Hepatocyte (in vitro differentiated cells): ENCODE measurements around the gene MAP4K5. TPM values are rescaled to one million over a fixed set of nuclear protein-coding genes. Genes with fewer than 3 reads are reported as not detected.

Experiments used
- DNase-seq: peaks from one replicate; pipeline ENCODE4 v3.0.0-alpha.2; 2016; ENCODE audit warnings: low spot score
- H2AFZ ChIP-seq: fragments of 200-600 bp; sonication (generic); 2 replicates; pipeline ENCODE4 v1.6.0; 2016; ENCODE audit warnings: antibody characterized with exemption, mild to moderate bottlenecking
- H3K27ac ChIP-seq: fragments of 200-600 bp; sonication (generic); 2 replicates; pipeline ENCODE4 v1.5.1; 2016; ENCODE audit warnings: mild to moderate bottlenecking
- H3K27me3 ChIP-seq: fragments of 200-600 bp; sonication (generic); 2 replicates; pipeline ENCODE4 v1.6.1; 2016
- H3K36me3 ChIP-seq: fragments of 200-600 bp; sonication (generic); replicated peaks from 2 replicates; pipeline ENCODE4 v1.5.1; 2016; ENCODE audit warnings: low read depth; ENCODE audit not compliant: insufficient read depth
- H3K4me1 ChIP-seq: fragments of 200-600 bp; sonication (generic); 2 replicates; pipeline ENCODE4 v1.5.1; 2016; ENCODE audit warnings: mild to moderate bottlenecking, moderate library complexity; ENCODE audit not compliant: insufficient read depth
- H3K4me2 ChIP-seq: fragments of 200-600 bp; sonication (generic); 2 replicates; pipeline ENCODE4 v1.6.0; 2016
- H3K4me3 ChIP-seq: fragments of 200-600 bp; sonication (generic); 2 replicates; pipeline ENCODE4 v1.5.1; 2016; ENCODE audit warnings: mild to moderate bottlenecking
- H3K79me2 ChIP-seq: fragments of 200-600 bp; sonication (generic); 2 replicates; pipeline ENCODE4 v1.6.0; 2017; ENCODE audit warnings: mild to moderate bottlenecking
- H3K9me2 ChIP-seq: fragments of 200-600 bp; sonication (generic); replicated peaks from 2 replicates; pipeline ENCODE4 v1.6.0; 2017; ENCODE audit warnings: mild to moderate bottlenecking; ENCODE audit not compliant: insufficient read depth
- H3K9me3 ChIP-seq: fragments of 200-600 bp; sonication (generic); 2 replicates; pipeline ENCODE4 v1.5.1; 2016; ENCODE audit warnings: low read depth, mild to moderate bottlenecking
- H4K20me1 ChIP-seq: fragments of 200-600 bp; sonication (generic); 2 replicates; pipeline ENCODE4 v1.6.0; 2016; ENCODE audit warnings: mild to moderate bottlenecking; ENCODE audit not compliant: insufficient read depth, poor library complexity, severe bottlenecking
- CTCF ChIP-seq: fragments of 200-600 bp; sonication (generic); IDR thresholded peaks from 2 replicates; pipeline ENCODE4 v1.5.1; 2016; ENCODE audit warnings: antibody characterized with exemption, mild to moderate bottlenecking; ENCODE audit not compliant: poor library complexity
- EZH2 ChIP-seq: fragments of 200-600 bp; sonication (generic); IDR thresholded peaks from 2 replicates; pipeline ENCODE4 v1.6.1; 2016; ENCODE audit warnings: antibody characterized with exemption, mild to moderate bottlenecking, borderline replicate concordance
- EZH2phosphoT487 ChIP-seq: fragments of 200-600 bp; sonication (generic); IDR thresholded peaks from one replicate; pipeline ENCODE4 v1.6.1; 2018; ENCODE audit warnings: antibody characterized with exemption, mild to moderate bottlenecking, low read depth, moderate library complexity; ENCODE audit not compliant: unreplicated experiment, severe bottlenecking
- WGBS: methylation state at CpG from one replicate; pipeline ENCODE4 v1.1.6; 2016; ENCODE audit warnings: low lambda C conversion rate; ENCODE audit errors: missing lambda C conversion rate; 5-methylcytosine and 5-hydroxymethylcytosine counted together
- polyA plus RNA-seq: library from polyadenylated mRNA; unstranded; fragments of >200 nt; fragmentation: Nextera tagmentation; extraction: Ambion mirVana; gene quantifications from 2 replicates; pipeline ENCODE4 v1.2.1, GENCODE V29; 2016
- total RNA-seq: library from RNA; depleted of rRNA; stranded (reverse); fragments of >200 nt; gene quantifications from 2 replicates; pipeline ENCODE4 v1.2.3, GENCODE V29; 2014

The MAP4K5 gene
- total RNA-seq (92.4 and 98.6 TPM in 2 replicates), polyA plus RNA-seq (41.0 and 49.7 TPM in 2 replicates)

GRCh38 chr14:50532502-50533240, at the start of gene MAP4K5:
MAP4K5 (minus strand) TSS chr14:50532569; CDS start chr14:50532049, 520 bp downstream.
- no peaks in the 10 kb centered on the region for H3K9me2 ChIP-seq
- H3K79me2 ChIP-seq = peaks cover 46% of the 10 kb centered on the region
- peaks cover 17% of the 10 kb centered on the region for H3K4me1 ChIP-seq
- peak within 1 kb of the TSS; percentile 94 for H3K4me2 ChIP-seq
- H2AFZ ChIP-seq = peak within 1 kb of the TSS; percentile 95
- H4K20me1 ChIP-seq = peaks cover 39% of the 10 kb centered on the region
- H3K36me3 ChIP-seq = no peaks in the 10 kb centered on the region
- H3K9me3 ChIP-seq = no peaks in the 10 kb centered on the region
- 2% methylated on average over 54 of the region's 60 CpGs for WGBS
- H3K27me3 ChIP-seq = no peaks in the 10 kb centered on the region
- peak within 1 kb of the TSS; percentile 99 for H3K27ac ChIP-seq
- H3K4me3 ChIP-seq = peak within 1 kb of the TSS; percentile 94
- no peak for TF ChIP-seq EZH2phosphoT487
- TF ChIP-seq CTCF = peak; percentile 98
- peak; percentile 96 for DNase-seq

GRCh38 chr14:50578433-50578832, 46.1 kb upstream of the MAP4K5 start:
- H3K4me3 ChIP-seq = no peak overlapping the region
- H3K27ac ChIP-seq = no peak overlapping the region
- no peak overlapping the region for H3K4me2 ChIP-seq
- no peaks in the 10 kb centered on the region for H3K27me3 ChIP-seq
- H3K9me2 ChIP-seq = no peaks in the 10 kb centered on the region
- H4K20me1 ChIP-seq = no peaks in the 10 kb centered on the region
- H2AFZ ChIP-seq = no peak overlapping the region
- no peak for TF ChIP-seq EZH2phosphoT487
- TF ChIP-seq CTCF = no peak
- no peak for TF ChIP-seq EZH2
- no peaks in the 10 kb centered on the region for H3K36me3 ChIP-seq
- H3K79me2 ChIP-seq = no peaks in the 10 kb centered on the region
- no peak for DNase-seq
- no peaks in the 10 kb centered on the region for H3K9me3 ChIP-seq
- no peaks in the 10 kb centered on the region for H3K4me1 ChIP-seq

- Histone ChIP-seq H3K4me2 (no peak overlapping the region), H3K36me3 (no peaks in the 10 kb centered on the region), H3K79me2 (no peaks in the 10 kb centered on the region), H3K27me3 (no peaks in the 10 kb centered on the region), H4K20me1 (no peaks in the 10 kb centered on the region), H3K4me3 (no peak overlapping the region), H3K9me2 (no peaks in the 10 kb centered on the region), H3K27ac (no peak overlapping the region), H2AFZ (no peak overlapping the region), H3K9me3 (no peaks in the 10 kb centered on the region), H3K4me1 (no peaks in the 10 kb centered on the region)
- no peak for DNase-seq
- TF ChIP-seq EZH2 = no peak
- no peak for TF ChIP-seq CTCF
- no peak for TF ChIP-seq EZH2phosphoT487
Measured at GRCh38 chr14:50577982-50578381, 45.6 kb upstream of the MAP4K5 start.

- TF ChIP-seq EZH2 (no peak), CTCF (no peak), EZH2phosphoT487 (no peak)
Measured at GRCh38 chr14:50575769-50576168, 43.4 kb upstream of the MAP4K5 start.

More at GRCh38 chr14:50575769-50576168, 43.4 kb upstream of the MAP4K5 start:
- Histone ChIP-seq H3K36me3 (no peaks in the 10 kb centered on the region), H3K27me3 (no peaks in the 10 kb centered on the region), H3K79me2 (no peaks in the 10 kb centered on the region), H2AFZ (no peak overlapping the region), H3K4me2 (no peak overlapping the region), H4K20me1 (no peaks in the 10 kb centered on the region), H3K9me2 (no peaks in the 10 kb centered on the region), H3K9me3 (no peaks in the 10 kb centered on the region), H3K27ac (no peak overlapping the region), H3K4me3 (no peak overlapping the region), H3K4me1 (no peaks in the 10 kb centered on the region)
- no peak for DNase-seq
